ENCODE data around the gene FBXO10. TPM values are rescaled to one million over a fixed set of nuclear protein-coding genes. Genes with fewer than 3 reads are reported as not detected.

FBXO10 gene
- total and polyA plus RNA-seq, 2 of the 4 experiments (the other 2 are of a cell fraction) = 6.6 to 6.7 TPM

- no peak overlapping the region for H4K8ac ChIP-seq (ENCODE audit: low read depth in 2 of 2, low read length in 2 of 2)
- no peak overlapping the region for H3K9ac ChIP-seq (ENCODE audit: low read depth, low read length)
- H3K23ac ChIP-seq (ENCODE audit: low read depth, low read length) = no peak overlapping the region
- TF ChIP-seq USF2 (IDR thresholded peaks at IDR 0.05; ENCODE audit: low read depth, low read length) (no peak), CEBPB (IDR thresholded peaks at IDR 0.05; ENCODE audit: low read depth, low read length) (no peak), RFX5 (IDR thresholded peaks at IDR 0.05; ENCODE audit: low read depth, low read length) (no peak), MAFK (IDR thresholded peaks at IDR 0.05; ENCODE audit: low read depth, low read length) (peak; percentile 74), CHD1 (IDR thresholded peaks at IDR 0.05; ENCODE audit: low read depth, low read length) (no peak), BHLHE40 (IDR thresholded peaks at IDR 0.05; ENCODE audit: low read depth, low read length) (no peak), MAZ (IDR thresholded peaks at IDR 0.05; ENCODE audit: borderline replicate concordance, low read depth, low read length) (no peak), NFE2L2 (IDR thresholded peaks at IDR 0.05; ENCODE audit: low read depth, low read length) (peak; percentile 88), MXI1 (IDR thresholded peaks at IDR 0.05; ENCODE audit: borderline replicate concordance, low read depth, low read length) (no peak), RCOR1 (IDR thresholded peaks at IDR 0.05; ENCODE audit: insufficient replicate concordance, low read length) (no peak)
- TF ChIP-seq, protein P1, sequence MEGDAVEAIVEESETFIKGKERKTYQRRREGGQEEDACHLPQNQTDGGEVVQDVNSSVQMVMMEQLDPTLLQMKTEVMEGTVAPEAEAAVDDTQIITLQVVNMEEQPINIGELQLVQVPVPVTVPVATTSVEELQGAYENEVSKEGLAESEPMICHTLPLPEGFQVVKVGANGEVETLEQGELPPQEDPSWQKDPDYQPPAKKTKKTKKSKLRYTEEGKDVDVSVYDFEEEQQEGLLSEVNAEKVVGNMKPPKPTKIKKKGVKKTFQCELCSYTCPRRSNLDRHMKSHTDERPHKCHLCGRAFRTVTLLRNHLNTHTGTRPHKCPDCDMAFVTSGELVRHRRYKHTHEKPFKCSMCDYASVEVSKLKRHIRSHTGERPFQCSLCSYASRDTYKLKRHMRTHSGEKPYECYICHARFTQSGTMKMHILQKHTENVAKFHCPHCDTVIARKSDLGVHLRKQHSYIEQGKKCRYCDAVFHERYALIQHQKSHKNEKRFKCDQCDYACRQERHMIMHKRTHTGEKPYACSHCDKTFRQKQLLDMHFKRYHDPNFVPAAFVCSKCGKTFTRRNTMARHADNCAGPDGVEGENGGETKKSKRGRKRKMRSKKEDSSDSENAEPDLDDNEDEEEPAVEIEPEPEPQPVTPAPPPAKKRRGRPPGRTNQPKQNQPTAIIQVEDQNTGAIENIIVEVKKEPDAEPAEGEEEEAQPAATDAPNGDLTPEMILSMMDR (conservative IDR thresholded peaks at IDR 0.05; ENCODE audit: low read depth, low read length) = no peak
- no peak overlapping the region for H2AFZ ChIP-seq (replicated peaks; ENCODE audit: low read length, poor library complexity)
- no peak overlapping the region for H2BK20ac ChIP-seq (ENCODE audit: low read depth, low read length)
- ATAC-seq (ENCODE audit: low read depth) = no peak
- H3K9me3 ChIP-seq (ENCODE audit: control insufficient read depth, insufficient read depth, low read length) = no peaks in the 10 kb centered on the region
- no peak overlapping the region for H4K91ac ChIP-seq (ENCODE audit: insufficient read depth, low read depth, low read length)
- no peak overlapping the region for H3K4me3 ChIP-seq (ENCODE audit: insufficient read depth, low read depth, low read length)
- H3K27ac ChIP-seq (ENCODE audit: insufficient read depth, low read length) = no peak overlapping the region
- no peak overlapping the region for H4K5ac ChIP-seq (ENCODE audit: low read depth, low read length)
- H3K18ac ChIP-seq (ENCODE audit: low read depth, low read length) = no peak overlapping the region
- H3K27me3 ChIP-seq (ENCODE audit: control insufficient read depth, insufficient read depth, low read length) = no peaks in the 10 kb centered on the region
- in situ Hi-C loops (cut with MboI; ENCODE audit: low sequenced_read_pairs) (loop anchor here (25.0 kb wide), 2 partner anchors 563 to 863 kb away; partner anchors contain the start of gene SHB), dilution Hi-C loops (cut with HindIII; ENCODE audit: low sequenced_read_pairs, unreplicated experiment) (no loop called here), intact Hi-C loops (cut with micrococcal nuclease) (no loop called here)
- no peak overlapping the region for H3K4me2 ChIP-seq (ENCODE audit: low read depth, low read length)
- no peak overlapping the region for H3K4ac ChIP-seq (ENCODE audit: low read depth, low read length)
- H3K14ac ChIP-seq (replicated peaks; ENCODE audit: low read depth, low read length) = no peak overlapping the region
- no peak overlapping the region for H2BK5ac ChIP-seq (ENCODE audit: low read depth, low read length, poor library complexity, severe bottlenecking)
- POLR2A ChIA-PET (ENCODE audit: unreplicated experiment) = no interaction called here
- no peak overlapping the region for H2AK5ac ChIP-seq (ENCODE audit: low read depth, low read length)
- no peak overlapping the region for H2BK120ac ChIP-seq (ENCODE audit: low read depth, low read length)
- CTCF ChIA-PET = no interaction called here
- H3K9me1 ChIP-seq (ENCODE audit: insufficient read depth, low read length) = no peaks in the 10 kb centered on the region
- H2BK15ac ChIP-seq (ENCODE audit: low read depth, low read length) = no peak overlapping the region
- WGBS, 2 experiments (ENCODE audit: extremely low coverage in 2 of 2, insufficient read length in 1 of 2) = 100% methylated on average over 2 of the region's 6 CpGs; no CpG with 5 or more reads in 1 of the 2 experiments
- BruUV-seq (replicated peaks) = no TSS peak
- no peak overlapping the region for H2AK9ac ChIP-seq (replicated peaks; ENCODE audit: low read depth, low read length, poor library complexity)
- H3K79me1 ChIP-seq (ENCODE audit: low read depth in 1 of 2, low read length in 2 of 2) = peaks cover 8 to 9% of the 10 kb centered on the region in 2 experiments; a peak in 3 of 4 replicates
- H3K4me1 ChIP-seq (ENCODE audit: control insufficient read depth, insufficient read depth, low read length) = no peaks in the 10 kb centered on the region
- H4K20me1 ChIP-seq (ENCODE audit: insufficient read depth, low read length) = no peaks in the 10 kb centered on the region; the same call in 1 of the 2 replicates
- DNase-seq = no peak
- no peak overlapping the region for H3K56ac ChIP-seq (ENCODE audit: extremely low read depth, insufficient read depth, low read length)
- H3K36me3 ChIP-seq (ENCODE audit: control insufficient read depth, insufficient read depth, low read length) = peaks cover 70% of the 10 kb centered on the region
These were observed 76.9 kb downstream of the FBXO10 start for GRCh38 chr9:37499297-37499696.

All from IMR-90 (cell line).